Mucosa of stomach (tissue), 1 donor: ENCODE measurements around the gene ACP4.
A peak's percentile ranks its signal among the peaks of the same experiment; 100 is the strongest.

Experiments used
- H3K27me3 ChIP-seq: one replicate; pipeline ENCODE4 v1.7.0; 2013; ENCODE audit warnings: mild to moderate bottlenecking, low read length; ENCODE audit not compliant: control insufficient read depth, insufficient read depth
- H3K36me3 ChIP-seq: one replicate; pipeline ENCODE4 v1.7.0; 2013; ENCODE audit warnings: low read length; ENCODE audit not compliant: control insufficient read depth, insufficient read depth
- H3K4me1 ChIP-seq: one replicate; pipeline ENCODE4 v1.7.0; 2013; ENCODE audit warnings: mild to moderate bottlenecking, low read length; ENCODE audit not compliant: control insufficient read depth, insufficient read depth
- H3K4me3 ChIP-seq: one replicate; pipeline ENCODE4 v1.7.0; 2013; ENCODE audit warnings: low read length
- H3K9ac ChIP-seq: one replicate; pipeline ENCODE4 v1.7.0; 2013; ENCODE audit warnings: mild to moderate bottlenecking, low read length, moderate library complexity
- H3K9me3 ChIP-seq: one replicate; pipeline ENCODE4 v1.7.0; 2013; ENCODE audit warnings: mild to moderate bottlenecking, low read length, moderate library complexity; ENCODE audit not compliant: control insufficient read depth
- donor health status: Pancreatic carcinoma.

ACP4 gene

GRCh38 chr19:50833117-50833801, 43.0 kb downstream of the ACP4 start, which contains the start of gene KLK15:
KLK15 (minus strand) TSS chr19:50833574; CDS start chr19:50831492, 2,082 bp downstream.
- Histone ChIP-seq H3K27me3 (peaks cover 15% of the 10 kb centered on the region), H3K4me1 (peaks cover 6% of the 10 kb centered on the region), H3K36me3 (no peaks in the 10 kb centered on the region), H3K4me3 (no peak within 1 kb of the TSS), H3K9ac (no peak within 1 kb of the TSS), H3K9me3 (no peaks in the 10 kb centered on the region)

GRCh38 chr19:50833802-50834167, 43.6 kb downstream of the ACP4 start:
- H3K4me1 ChIP-seq = peaks cover 6% of the 10 kb centered on the region
- H3K27me3 ChIP-seq = peaks cover 19% of the 10 kb centered on the region
- no peak overlapping the region for H3K9ac ChIP-seq
- H3K4me3 ChIP-seq = no peak overlapping the region
- no peaks in the 10 kb centered on the region for H3K9me3 ChIP-seq
- no peaks in the 10 kb centered on the region for H3K36me3 ChIP-seq

GRCh38 chr19:50835103-50835784, 45.0 kb downstream of the ACP4 start:
- H3K9me3 ChIP-seq = no peaks in the 10 kb centered on the region
- peak overlapping the region; percentile 65 for H3K9ac ChIP-seq
- H3K27me3 ChIP-seq = peaks cover 19% of the 10 kb centered on the region
- no peaks in the 10 kb centered on the region for H3K36me3 ChIP-seq
- peak overlapping the region; percentile 60 for H3K4me3 ChIP-seq
- peaks cover 6% of the 10 kb centered on the region for H3K4me1 ChIP-seq

- H3K9me3 ChIP-seq = no peaks in the 10 kb centered on the region
These were observed 45.7 kb downstream of the ACP4 start for GRCh38 chr19:50835785-50836542.

DNA sequence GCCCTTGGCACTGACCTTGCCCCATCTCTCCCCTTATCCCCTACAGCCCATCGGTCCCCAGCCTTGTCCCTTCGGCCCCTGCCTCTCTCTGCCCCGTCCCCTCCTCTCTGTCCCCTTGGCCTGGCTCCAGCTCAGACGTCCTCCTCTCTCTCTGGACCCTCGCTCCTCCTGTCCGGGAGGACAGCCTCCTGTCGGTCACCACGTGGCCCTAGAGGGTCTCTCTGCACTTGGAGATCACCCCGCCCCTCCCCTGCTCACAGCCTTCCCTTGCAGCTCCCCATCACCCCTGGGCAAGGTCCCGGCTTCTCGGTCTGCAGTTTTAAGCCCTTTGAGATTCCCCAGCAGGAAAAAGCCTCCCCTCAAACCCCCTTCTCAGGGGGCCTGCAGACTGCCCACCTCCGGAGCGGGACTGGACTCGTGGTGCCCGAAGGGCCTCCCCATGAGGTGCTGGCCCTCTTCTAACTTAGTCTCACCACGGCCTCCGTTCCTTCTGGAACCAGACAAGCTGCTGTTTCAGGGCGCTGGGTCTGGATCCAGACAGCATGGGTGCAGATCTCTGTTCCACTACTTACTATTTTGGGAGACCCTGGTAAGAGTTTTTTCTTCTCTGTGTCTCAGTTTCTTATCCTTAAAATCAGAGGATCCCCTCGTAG, 46.5 kb downstream of the ACP4 start:
- H3K27me3 ChIP-seq = peaks cover 19% of the 10 kb centered on the region
- H3K4me1 ChIP-seq = peaks cover 6% of the 10 kb centered on the region
- no peaks in the 10 kb centered on the region for H3K9me3 ChIP-seq
- no peaks in the 10 kb centered on the region for H3K36me3 ChIP-seq
- H3K4me3 ChIP-seq = no peak overlapping the region
- no peak overlapping the region for H3K9ac ChIP-seq

More at GRCh38 chr19:50835785-50836542, 45.7 kb downstream of the ACP4 start:
- H3K9ac ChIP-seq = peak overlapping the region; percentile 65
- no peaks in the 10 kb centered on the region for H3K36me3 ChIP-seq
- H3K4me1 ChIP-seq = peaks cover 6% of the 10 kb centered on the region
- peaks cover 19% of the 10 kb centered on the region for H3K27me3 ChIP-seq
- peak overlapping the region; percentile 60 for H3K4me3 ChIP-seq

- Histone ChIP-seq H3K9ac (no peak overlapping the region), H3K4me3 (no peak overlapping the region), H3K27me3 (peaks cover 19% of the 10 kb centered on the region), H3K9me3 (no peaks in the 10 kb centered on the region), H3K4me1 (peaks cover 6% of the 10 kb centered on the region), H3K36me3 (no peaks in the 10 kb centered on the region)
These were observed 47.1 kb downstream of the ACP4 start for GRCh38 chr19:50837300-50837699.

DNA sequence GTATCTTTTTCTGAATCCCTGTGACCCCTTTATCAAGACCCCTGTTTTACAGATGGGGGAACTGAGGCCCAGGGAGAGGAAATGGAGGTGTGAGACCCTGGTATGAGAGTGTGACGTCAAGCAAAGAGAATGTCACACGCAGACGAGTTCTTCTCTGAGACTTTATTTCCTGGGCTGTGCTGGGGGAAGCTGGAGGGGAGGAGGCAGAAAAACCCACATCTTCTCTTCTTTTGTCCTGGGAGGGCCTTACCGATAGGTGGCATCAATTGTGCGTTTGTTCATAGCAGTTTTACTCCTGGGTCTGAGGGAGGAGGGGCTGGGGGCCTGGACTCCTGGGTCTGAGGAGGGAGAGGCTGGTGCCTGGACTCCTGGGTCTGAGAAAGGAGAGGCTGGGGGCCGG, 48.0 kb downstream of the ACP4 start:
- Histone ChIP-seq H3K4me3 (no peak overlapping the region), H3K27me3 (peaks cover 18% of the 10 kb centered on the region), H3K36me3 (no peaks in the 10 kb centered on the region), H3K9me3 (no peaks in the 10 kb centered on the region), H3K9ac (no peak overlapping the region), H3K4me1 (peaks cover 6% of the 10 kb centered on the region)

GRCh38 chr19:50839712-50840655, 49.8 kb downstream of the ACP4 start:
- peaks cover 6% of the 10 kb centered on the region for H3K4me1 ChIP-seq
- no peak overlapping the region for H3K9ac ChIP-seq
- no peaks in the 10 kb centered on the region for H3K9me3 ChIP-seq
- H3K36me3 ChIP-seq = no peaks in the 10 kb centered on the region
- no peak overlapping the region for H3K4me3 ChIP-seq
- peaks cover 19% of the 10 kb centered on the region for H3K27me3 ChIP-seq

GRCh38 chr19:50842130-50842529, 51.9 kb downstream of the ACP4 start:
- Histone ChIP-seq H3K4me3 (no peak overlapping the region), H3K9me3 (no peaks in the 10 kb centered on the region), H3K4me1 (no peaks in the 10 kb centered on the region)

DNA sequence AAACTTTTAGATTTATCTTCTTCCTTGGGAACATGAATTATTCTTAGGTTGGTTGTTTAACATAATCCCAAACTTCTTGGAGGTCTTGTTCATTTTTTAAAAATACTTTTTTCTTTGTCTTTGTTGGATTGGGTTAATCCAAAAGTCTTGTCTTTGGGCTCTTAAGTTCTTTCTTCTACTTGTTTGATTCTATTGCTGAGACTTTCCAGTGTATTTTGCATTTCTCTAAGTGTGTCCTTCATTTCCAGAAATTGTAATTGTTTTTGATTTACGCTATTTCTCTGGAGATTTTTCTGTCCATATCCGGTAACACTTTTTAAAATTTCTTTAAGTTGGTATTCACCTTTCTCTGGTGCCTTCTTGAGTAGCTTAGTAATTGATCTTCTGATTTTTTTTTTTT, 53.0 kb downstream of the ACP4 start:
- H3K27me3 ChIP-seq = peaks cover 8% of the 10 kb centered on the region
- no peaks in the 10 kb centered on the region for H3K36me3 ChIP-seq
- no peak overlapping the region for H3K4me3 ChIP-seq
- H3K9ac ChIP-seq = no peak overlapping the region
- H3K4me1 ChIP-seq = no peaks in the 10 kb centered on the region
- H3K9me3 ChIP-seq = no peaks in the 10 kb centered on the region

More at GRCh38 chr19:50842130-50842529, 51.9 kb downstream of the ACP4 start:
- no peaks in the 10 kb centered on the region for H3K36me3 ChIP-seq
- H3K9ac ChIP-seq = no peak overlapping the region
- peaks cover 11% of the 10 kb centered on the region for H3K27me3 ChIP-seq

GRCh38 chr19:50843701-50844221, 53.5 kb downstream of the ACP4 start:
- H3K4me3 ChIP-seq = no peak overlapping the region
- H3K9ac ChIP-seq = no peak overlapping the region
- peaks cover 4% of the 10 kb centered on the region for H3K27me3 ChIP-seq
- no peaks in the 10 kb centered on the region for H3K4me1 ChIP-seq
- no peaks in the 10 kb centered on the region for H3K9me3 ChIP-seq
- H3K36me3 ChIP-seq = no peaks in the 10 kb centered on the region
